ENCODE data around the gene SEC31A.

DNA sequence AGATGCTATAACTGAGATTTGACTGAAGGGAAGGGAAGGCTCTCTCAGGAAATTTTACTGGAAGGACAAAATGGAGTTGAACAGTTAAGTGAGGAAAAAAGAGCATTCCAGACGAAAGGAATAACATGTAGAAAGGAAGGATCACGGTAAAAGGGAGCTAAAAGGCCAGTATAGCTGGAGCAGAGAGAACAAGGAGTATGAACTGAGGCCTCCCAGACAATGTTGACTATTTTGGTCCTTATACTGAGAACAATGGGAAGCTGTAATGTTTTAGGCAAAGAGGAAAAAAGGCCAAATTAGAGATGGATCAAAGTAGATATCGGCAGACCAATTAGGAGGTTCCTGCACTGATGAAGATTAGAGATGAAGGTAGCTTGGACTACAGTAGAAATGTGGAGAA, 65.5 kb downstream of the SEC31A start:
- TF ChIP-seq, protein P1, sequence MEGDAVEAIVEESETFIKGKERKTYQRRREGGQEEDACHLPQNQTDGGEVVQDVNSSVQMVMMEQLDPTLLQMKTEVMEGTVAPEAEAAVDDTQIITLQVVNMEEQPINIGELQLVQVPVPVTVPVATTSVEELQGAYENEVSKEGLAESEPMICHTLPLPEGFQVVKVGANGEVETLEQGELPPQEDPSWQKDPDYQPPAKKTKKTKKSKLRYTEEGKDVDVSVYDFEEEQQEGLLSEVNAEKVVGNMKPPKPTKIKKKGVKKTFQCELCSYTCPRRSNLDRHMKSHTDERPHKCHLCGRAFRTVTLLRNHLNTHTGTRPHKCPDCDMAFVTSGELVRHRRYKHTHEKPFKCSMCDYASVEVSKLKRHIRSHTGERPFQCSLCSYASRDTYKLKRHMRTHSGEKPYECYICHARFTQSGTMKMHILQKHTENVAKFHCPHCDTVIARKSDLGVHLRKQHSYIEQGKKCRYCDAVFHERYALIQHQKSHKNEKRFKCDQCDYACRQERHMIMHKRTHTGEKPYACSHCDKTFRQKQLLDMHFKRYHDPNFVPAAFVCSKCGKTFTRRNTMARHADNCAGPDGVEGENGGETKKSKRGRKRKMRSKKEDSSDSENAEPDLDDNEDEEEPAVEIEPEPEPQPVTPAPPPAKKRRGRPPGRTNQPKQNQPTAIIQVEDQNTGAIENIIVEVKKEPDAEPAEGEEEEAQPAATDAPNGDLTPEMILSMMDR (IDR thresholded peaks at IDR 0.05 in 4 of 5, conservative IDR thresholded peaks at IDR 0.05 in 1 of 5): no peak
- TF ChIP-seq POLR2A (IDR thresholded peaks at IDR 0.05): no peak
